Skeletal muscle satellite cell (primary cell): ENCODE results near the gene POLR3A.

Experiments
- H3K27me3 ChIP-seq: 2 replicates; pipeline ENCODE4 v1.7.0; 2013; ENCODE audit warnings: low read length; ENCODE audit not compliant: control insufficient read depth, insufficient read depth
- H3K36me3 ChIP-seq: 2 replicates; pipeline ENCODE4 v1.7.0; 2013; ENCODE audit warnings: mild to moderate bottlenecking, control low read depth, low read length; ENCODE audit not compliant: insufficient read depth
- H3K4me1 ChIP-seq: 2 replicates; pipeline ENCODE4 v1.7.0; 2013; ENCODE audit warnings: low read length; ENCODE audit not compliant: control insufficient read depth, insufficient read depth
- H3K4me2 ChIP-seq: 2 replicates; pipeline ENCODE4 v1.7.0; 2013; ENCODE audit warnings: mild to moderate bottlenecking, low read length
- H3K4me3 ChIP-seq: 2 replicates; pipeline ENCODE4 v1.7.0; 2013; ENCODE audit warnings: low read length
- H3K9ac ChIP-seq: 2 replicates; pipeline ENCODE4 v1.7.0; 2013; ENCODE audit warnings: mild to moderate bottlenecking, low read depth, low read length, moderate library complexity
- H3K9me3 ChIP-seq: replicated peaks from 2 replicates; pipeline ENCODE4 v1.7.0; 2013; ENCODE audit warnings: mild to moderate bottlenecking, control low read depth, low read length

The POLR3A gene

GRCh38 chr10:77959887-77960455 is 69.3 kb downstream of the POLR3A start:
- Histone ChIP-seq H3K9ac (no peak overlapping the region), H3K9me3 (no peaks in the 10 kb centered on the region), H3K4me2 (no peak overlapping the region), H3K4me3 (no peak overlapping the region), H3K27me3 (peaks cover 7% of the 10 kb centered on the region), H3K4me1 (peaks cover 3% of the 10 kb centered on the region), H3K36me3 (no peaks in the 10 kb centered on the region)

- H3K9ac ChIP-seq = no peak overlapping the region
- no peaks in the 10 kb centered on the region for H3K9me3 ChIP-seq
- H3K4me2 ChIP-seq = no peak overlapping the region
- H3K4me1 ChIP-seq = no peaks in the 10 kb centered on the region
- H3K36me3 ChIP-seq = no peaks in the 10 kb centered on the region
- H3K27me3 ChIP-seq = peaks cover 7% of the 10 kb centered on the region
- no peak overlapping the region for H3K4me3 ChIP-seq
These were observed 69.9 kb downstream of the POLR3A start for GRCh38 chr10:77959384-77959783.

- H3K4me2 ChIP-seq = no peak overlapping the region
- no peak overlapping the region for H3K4me3 ChIP-seq
- H3K4me1 ChIP-seq = no peaks in the 10 kb centered on the region
- H3K27me3 ChIP-seq = peaks cover 7% of the 10 kb centered on the region
- H3K36me3 ChIP-seq = no peaks in the 10 kb centered on the region
- no peak overlapping the region for H3K9ac ChIP-seq
- H3K9me3 ChIP-seq = peaks cover 5% of the 10 kb centered on the region
These were observed 74.2 kb downstream of the POLR3A start for GRCh38 chr10:77955136-77955535.

GRCh38 chr10:77949167-77949566 is 80.1 kb downstream of the POLR3A start:
- Histone ChIP-seq H3K9ac (no peak overlapping the region), H3K27me3 (no peaks in the 10 kb centered on the region), H3K4me1 (peaks cover 17% of the 10 kb centered on the region), H3K36me3 (no peaks in the 10 kb centered on the region), H3K9me3 (peaks cover 5% of the 10 kb centered on the region), H3K4me3 (no peak overlapping the region), H3K4me2 (peak overlapping the region; percentile 54)

- H3K27me3 ChIP-seq = no peaks in the 10 kb centered on the region
- H3K4me2 ChIP-seq = no peak overlapping the region
- no peaks in the 10 kb centered on the region for H3K36me3 ChIP-seq
- H3K9me3 ChIP-seq = no peaks in the 10 kb centered on the region
- H3K4me3 ChIP-seq = no peak overlapping the region
- H3K4me1 ChIP-seq = peaks cover 26% of the 10 kb centered on the region
- H3K9ac ChIP-seq = no peak overlapping the region
These were observed 83.2 kb downstream of the POLR3A start for GRCh38 chr10:77946084-77946483.

GRCh38 chr10:77944519-77944918 is 84.8 kb downstream of the POLR3A start:
- Histone ChIP-seq H3K4me1 (peaks cover 31% of the 10 kb centered on the region), H3K4me2 (no peak overlapping the region), H3K36me3 (no peaks in the 10 kb centered on the region), H3K9ac (no peak overlapping the region), H3K27me3 (no peaks in the 10 kb centered on the region), H3K4me3 (no peak overlapping the region), H3K9me3 (no peaks in the 10 kb centered on the region)

- no peaks in the 10 kb centered on the region for H3K36me3 ChIP-seq
- no peak overlapping the region for H3K4me3 ChIP-seq
- no peaks in the 10 kb centered on the region for H3K27me3 ChIP-seq
- peaks cover 27% of the 10 kb centered on the region for H3K4me1 ChIP-seq
- H3K4me2 ChIP-seq = peak overlapping the region; percentile 33
- no peaks in the 10 kb centered on the region for H3K9me3 ChIP-seq
- H3K9ac ChIP-seq = no peak overlapping the region
These were observed 86.0 kb downstream of the POLR3A start for GRCh38 chr10:77943121-77943901.

GRCh38 chr10:77941790-77942189 is 87.5 kb downstream of the POLR3A start:
- H3K4me3 ChIP-seq = no peak overlapping the region
- H3K36me3 ChIP-seq = no peaks in the 10 kb centered on the region
- H3K4me1 ChIP-seq = peaks cover 27% of the 10 kb centered on the region
- no peaks in the 10 kb centered on the region for H3K27me3 ChIP-seq
- H3K9ac ChIP-seq = no peak overlapping the region
- H3K9me3 ChIP-seq = no peaks in the 10 kb centered on the region
- H3K4me2 ChIP-seq = no peak overlapping the region

- H3K4me3 ChIP-seq = no peak overlapping the region
- peaks cover 27% of the 10 kb centered on the region for H3K4me1 ChIP-seq
- no peak overlapping the region for H3K4me2 ChIP-seq
- no peaks in the 10 kb centered on the region for H3K36me3 ChIP-seq
- no peaks in the 10 kb centered on the region for H3K27me3 ChIP-seq
- H3K9me3 ChIP-seq = no peaks in the 10 kb centered on the region
- no peak overlapping the region for H3K9ac ChIP-seq
These were observed 88.7 kb downstream of the POLR3A start for GRCh38 chr10:77940627-77941026.

- Histone ChIP-seq H3K9ac (no peak overlapping the region), H3K27me3 (no peaks in the 10 kb centered on the region), H3K4me3 (no peak overlapping the region), H3K9me3 (no peaks in the 10 kb centered on the region), H3K4me2 (no peak overlapping the region), H3K4me1 (peaks cover 27% of the 10 kb centered on the region), H3K36me3 (no peaks in the 10 kb centered on the region)
These were observed 89.1 kb downstream of the POLR3A start for GRCh38 chr10:77940225-77940624.

- Histone ChIP-seq H3K4me3 (no peak overlapping the region), H3K4me2 (no peak overlapping the region), H3K27me3 (no peaks in the 10 kb centered on the region), H3K9me3 (no peaks in the 10 kb centered on the region), H3K36me3 (no peaks in the 10 kb centered on the region), H3K4me1 (peaks cover 24% of the 10 kb centered on the region), H3K9ac (no peak overlapping the region)
These were observed 89.7 kb downstream of the POLR3A start for GRCh38 chr10:77939561-77940001.
